Measurements from ENCODE around the gene LY6G6F. TPM values are rescaled to one million over a fixed set of nuclear protein-coding genes. Genes with fewer than 3 reads are reported as not detected.

Gene LY6G6F
- total and polyA plus RNA-seq, 2 of the 13 experiments (the other 11 are each of a cell fraction or from before 2014, with no cell fraction given), result not detected

- TF ChIP-seq ZNF646 (CRISPR knock-in tag; IDR thresholded peaks at IDR 0.05) (peak; percentile 96), NAIF1 (CRISPR knock-in tag; IDR thresholded peaks at IDR 0.05; ENCODE audit: borderline replicate concordance) (no peak), MEIS2 (CRISPR knock-in tag; IDR thresholded peaks at IDR 0.05) (no peak), KMT2A (CRISPR knock-in tag; IDR thresholded peaks at IDR 0.05) (no peak), ZNF543 (CRISPR knock-in tag; IDR thresholded peaks at IDR 0.05) (no peak), LCORL (IDR thresholded peaks at IDR 0.05) (no peak), LCORL (CRISPR knock-in tag; IDR thresholded peaks at IDR 0.05) (0 out of 2 replicates have a peak, but pooled peaks have one; percentile 24), ZNF451 (CRISPR knock-in tag; IDR thresholded peaks at IDR 0.05) (peak; percentile 9; the same call in 1 of the 2 replicates), KLF6 (CRISPR knock-in tag; IDR thresholded peaks at IDR 0.05) (peak; percentile 73), ZNF772 (CRISPR knock-in tag; IDR thresholded peaks at IDR 0.05) (peak; percentile 60; the same call in 1 of the 2 replicates), NPAS2 (CRISPR knock-in tag; IDR thresholded peaks at IDR 0.05; ENCODE audit: borderline replicate concordance) (0 out of 2 replicates have a peak, but pooled peaks have one; percentile 14)
- TF ChIP-seq, protein P1, sequence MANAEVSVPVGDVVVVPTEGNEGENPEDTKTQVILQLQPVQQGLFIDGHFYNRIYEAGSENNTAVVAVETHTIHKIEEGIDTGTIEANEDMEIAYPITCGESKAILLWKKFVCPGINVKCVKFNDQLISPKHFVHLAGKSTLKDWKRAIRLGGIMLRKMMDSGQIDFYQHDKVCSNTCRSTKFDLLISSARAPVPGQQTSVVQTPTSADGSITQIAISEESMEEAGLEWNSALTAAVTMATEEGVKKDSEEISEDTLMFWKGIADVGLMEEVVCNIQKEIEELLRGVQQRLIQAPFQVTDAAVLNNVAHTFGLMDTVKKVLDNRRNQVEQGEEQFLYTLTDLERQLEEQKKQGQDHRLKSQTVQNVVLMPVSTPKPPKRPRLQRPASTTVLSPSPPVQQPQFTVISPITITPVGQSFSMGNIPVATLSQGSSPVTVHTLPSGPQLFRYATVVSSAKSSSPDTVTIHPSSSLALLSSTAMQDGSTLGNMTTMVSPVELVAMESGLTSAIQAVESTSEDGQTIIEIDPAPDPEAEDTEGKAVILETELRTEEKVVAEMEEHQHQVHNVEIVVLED (CRISPR knock-in tag; IDR thresholded peaks at IDR 0.05; ENCODE audit: borderline replicate concordance), result 0 out of 2 replicates have a peak, but pooled peaks have one; percentile 36
- TF ChIP-seq, protein P2, sequence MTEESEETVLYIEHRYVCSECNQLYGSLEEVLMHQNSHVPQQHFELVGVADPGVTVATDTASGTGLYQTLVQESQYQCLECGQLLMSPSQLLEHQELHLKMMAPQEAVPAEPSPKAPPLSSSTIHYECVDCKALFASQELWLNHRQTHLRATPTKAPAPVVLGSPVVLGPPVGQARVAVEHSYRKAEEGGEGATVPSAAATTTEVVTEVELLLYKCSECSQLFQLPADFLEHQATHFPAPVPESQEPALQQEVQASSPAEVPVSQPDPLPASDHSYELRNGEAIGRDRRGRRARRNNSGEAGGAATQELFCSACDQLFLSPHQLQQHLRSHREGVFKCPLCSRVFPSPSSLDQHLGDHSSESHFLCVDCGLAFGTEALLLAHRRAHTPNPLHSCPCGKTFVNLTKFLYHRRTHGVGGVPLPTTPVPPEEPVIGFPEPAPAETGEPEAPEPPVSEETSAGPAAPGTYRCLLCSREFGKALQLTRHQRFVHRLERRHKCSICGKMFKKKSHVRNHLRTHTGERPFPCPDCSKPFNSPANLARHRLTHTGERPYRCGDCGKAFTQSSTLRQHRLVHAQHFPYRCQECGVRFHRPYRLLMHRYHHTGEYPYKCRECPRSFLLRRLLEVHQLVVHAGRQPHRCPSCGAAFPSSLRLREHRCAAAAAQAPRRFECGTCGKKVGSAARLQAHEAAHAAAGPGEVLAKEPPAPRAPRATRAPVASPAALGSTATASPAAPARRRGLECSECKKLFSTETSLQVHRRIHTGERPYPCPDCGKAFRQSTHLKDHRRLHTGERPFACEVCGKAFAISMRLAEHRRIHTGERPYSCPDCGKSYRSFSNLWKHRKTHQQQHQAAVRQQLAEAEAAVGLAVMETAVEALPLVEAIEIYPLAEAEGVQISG (CRISPR knock-in tag; IDR thresholded peaks at IDR 0.05), result no peak; the same call in none of the 2 replicates
- TF ChIP-seq, protein P3, sequence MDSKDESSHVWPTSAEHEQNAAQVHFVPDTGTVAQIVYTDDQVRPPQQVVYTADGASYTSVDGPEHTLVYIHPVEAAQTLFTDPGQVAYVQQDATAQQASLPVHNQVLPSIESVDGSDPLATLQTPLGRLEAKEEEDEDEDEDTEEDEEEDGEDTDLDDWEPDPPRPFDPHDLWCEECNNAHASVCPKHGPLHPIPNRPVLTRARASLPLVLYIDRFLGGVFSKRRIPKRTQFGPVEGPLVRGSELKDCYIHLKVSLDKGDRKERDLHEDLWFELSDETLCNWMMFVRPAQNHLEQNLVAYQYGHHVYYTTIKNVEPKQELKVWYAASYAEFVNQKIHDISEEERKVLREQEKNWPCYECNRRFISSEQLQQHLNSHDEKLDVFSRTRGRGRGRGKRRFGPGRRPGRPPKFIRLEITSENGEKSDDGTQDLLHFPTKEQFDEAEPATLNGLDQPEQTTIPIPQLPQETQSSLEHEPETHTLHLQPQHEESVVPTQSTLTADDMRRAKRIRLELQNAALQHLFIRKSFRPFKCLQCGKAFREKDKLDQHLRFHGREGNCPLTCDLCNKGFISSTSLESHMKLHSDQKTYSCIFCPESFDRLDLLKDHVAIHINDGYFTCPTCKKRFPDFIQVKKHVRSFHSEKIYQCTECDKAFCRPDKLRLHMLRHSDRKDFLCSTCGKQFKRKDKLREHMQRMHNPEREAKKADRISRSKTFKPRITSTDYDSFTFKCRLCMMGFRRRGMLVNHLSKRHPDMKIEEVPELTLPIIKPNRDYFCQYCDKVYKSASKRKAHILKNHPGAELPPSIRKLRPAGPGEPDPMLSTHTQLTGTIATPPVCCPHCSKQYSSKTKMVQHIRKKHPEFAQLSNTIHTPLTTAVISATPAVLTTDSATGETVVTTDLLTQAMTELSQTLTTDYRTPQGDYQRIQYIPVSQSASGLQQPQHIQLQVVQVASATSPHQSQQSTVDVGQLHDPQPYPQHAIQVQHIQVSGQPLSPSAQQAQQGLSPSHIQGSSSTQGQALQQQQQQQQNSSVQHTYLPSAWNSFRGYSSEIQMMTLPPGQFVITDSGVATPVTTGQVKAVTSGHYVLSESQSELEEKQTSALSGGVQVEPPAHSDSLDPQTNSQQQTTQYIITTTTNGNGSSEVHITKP (CRISPR knock-in tag; IDR thresholded peaks at IDR 0.05; ENCODE audit: low read depth), result peak; percentile 51; the same call in 1 of the 2 replicates
Measured at GRCh38 chr6:31664790-31665500, 41.7 kb upstream of the LY6G6F start, which contains the start of gene GPANK1 (continued).
